ENCODE results near the gene COL19A1.

Gene COL19A1

GRCh38 chr6:70175770-70176169 is 309.4 kb downstream of the COL19A1 start:
- no peaks in the 10 kb centered on the region for H3K27me3 ChIP-seq (ENCODE audit: low read depth, low read length)
- H3K79me2 ChIP-seq (ENCODE audit: low read length): no peaks in the 10 kb centered on the region
- TF ChIP-seq EZH2phosphoT487 (IDR thresholded peaks at IDR 0.05; ENCODE audit: low read depth) (no peak), CTCF (IDR thresholded peaks at IDR 0.05; ENCODE audit: low read depth, low read length) (no peak)
- H3K4me3 ChIP-seq (ENCODE audit: low read length): no peak overlapping the region
- no peak overlapping the region for H3K9ac ChIP-seq (ENCODE audit: low read length)
- H2AFZ ChIP-seq (ENCODE audit: low read depth, low read length): no peak overlapping the region
- no peaks in the 10 kb centered on the region for H3K9me3 ChIP-seq (ENCODE audit: insufficient read depth, low read length)
- H3K27ac ChIP-seq (ENCODE audit: low read length): no peak overlapping the region
- no peaks in the 10 kb centered on the region for H3K4me1 ChIP-seq (ENCODE audit: low read length)
- no peaks in the 10 kb centered on the region for H3K36me3 ChIP-seq (replicated peaks; ENCODE audit: low read depth, low read length)
- H3K4me2 ChIP-seq (ENCODE audit: low read length): no peak overlapping the region
- H4K20me1 ChIP-seq (ENCODE audit: insufficient read depth, low read length): no peaks in the 10 kb centered on the region

- no peaks in the 10 kb centered on the region for H3K9me3 ChIP-seq (ENCODE audit: insufficient read depth, low read length)
- no peak overlapping the region for H3K9ac ChIP-seq (ENCODE audit: low read length)
- no peaks in the 10 kb centered on the region for H3K27me3 ChIP-seq (ENCODE audit: low read depth, low read length)
- H3K36me3 ChIP-seq (replicated peaks; ENCODE audit: low read depth, low read length): no peaks in the 10 kb centered on the region
- H3K4me1 ChIP-seq (ENCODE audit: low read length): no peaks in the 10 kb centered on the region
- H3K79me2 ChIP-seq (ENCODE audit: low read length): no peaks in the 10 kb centered on the region
- no peak overlapping the region for H3K27ac ChIP-seq (ENCODE audit: low read length)
- no peak for TF ChIP-seq EZH2phosphoT487 (IDR thresholded peaks at IDR 0.05; ENCODE audit: low read depth)
- TF ChIP-seq CTCF (IDR thresholded peaks at IDR 0.05; ENCODE audit: low read depth, low read length): no peak
- no peak overlapping the region for H2AFZ ChIP-seq (ENCODE audit: low read depth, low read length)
- no peak overlapping the region for H3K4me3 ChIP-seq (ENCODE audit: low read length)
- H4K20me1 ChIP-seq (ENCODE audit: insufficient read depth, low read length): no peaks in the 10 kb centered on the region
- no peak overlapping the region for H3K4me2 ChIP-seq (ENCODE audit: low read length)
These were observed 310.6 kb downstream of the COL19A1 start for GRCh38 chr6:70176842-70177550.

- Histone ChIP-seq H3K4me3 (ENCODE audit: low read length) (no peak overlapping the region), H3K36me3 (replicated peaks; ENCODE audit: low read depth, low read length) (no peaks in the 10 kb centered on the region), H3K27ac (ENCODE audit: low read length) (no peak overlapping the region), H3K4me1 (ENCODE audit: low read length) (no peaks in the 10 kb centered on the region), H3K4me2 (ENCODE audit: low read length) (no peak overlapping the region), H2AFZ (ENCODE audit: low read depth, low read length) (no peak overlapping the region), H3K27me3 (ENCODE audit: low read depth, low read length) (no peaks in the 10 kb centered on the region), H4K20me1 (ENCODE audit: insufficient read depth, low read length) (no peaks in the 10 kb centered on the region), H3K9me3 (ENCODE audit: insufficient read depth, low read length) (no peaks in the 10 kb centered on the region), H3K9ac (ENCODE audit: low read length) (no peak overlapping the region), H3K79me2 (ENCODE audit: low read length) (no peaks in the 10 kb centered on the region)
- TF ChIP-seq EZH2phosphoT487 (IDR thresholded peaks at IDR 0.05; ENCODE audit: low read depth) (no peak), CTCF (IDR thresholded peaks at IDR 0.05; ENCODE audit: low read depth, low read length) (no peak)
These were observed 314.0 kb downstream of the COL19A1 start for GRCh38 chr6:70180183-70180900.

GRCh38 chr6:70180901-70181599 is 314.7 kb downstream of the COL19A1 start:
- no peak overlapping the region for H3K4me3 ChIP-seq (ENCODE audit: low read length)
- H3K27me3 ChIP-seq (ENCODE audit: low read depth, low read length): no peaks in the 10 kb centered on the region
- H3K79me2 ChIP-seq (ENCODE audit: low read length): no peaks in the 10 kb centered on the region
- no peaks in the 10 kb centered on the region for H3K9me3 ChIP-seq (ENCODE audit: insufficient read depth, low read length)
- no peaks in the 10 kb centered on the region for H4K20me1 ChIP-seq (ENCODE audit: insufficient read depth, low read length)
- no peak overlapping the region for H3K4me2 ChIP-seq (ENCODE audit: low read length)
- H3K9ac ChIP-seq (ENCODE audit: low read length): no peak overlapping the region
- no peak for TF ChIP-seq CTCF (IDR thresholded peaks at IDR 0.05; ENCODE audit: low read depth, low read length)
- no peak for TF ChIP-seq EZH2phosphoT487 (IDR thresholded peaks at IDR 0.05; ENCODE audit: low read depth)
- no peaks in the 10 kb centered on the region for H3K36me3 ChIP-seq (replicated peaks; ENCODE audit: low read depth, low read length)
- no peaks in the 10 kb centered on the region for H3K4me1 ChIP-seq (ENCODE audit: low read length)
- H2AFZ ChIP-seq (ENCODE audit: low read depth, low read length): no peak overlapping the region
- H3K27ac ChIP-seq (ENCODE audit: low read length): no peak overlapping the region

All from OCI-LY3 (cell line).